Measurements from ENCODE around the gene SH2D5.

DNA sequence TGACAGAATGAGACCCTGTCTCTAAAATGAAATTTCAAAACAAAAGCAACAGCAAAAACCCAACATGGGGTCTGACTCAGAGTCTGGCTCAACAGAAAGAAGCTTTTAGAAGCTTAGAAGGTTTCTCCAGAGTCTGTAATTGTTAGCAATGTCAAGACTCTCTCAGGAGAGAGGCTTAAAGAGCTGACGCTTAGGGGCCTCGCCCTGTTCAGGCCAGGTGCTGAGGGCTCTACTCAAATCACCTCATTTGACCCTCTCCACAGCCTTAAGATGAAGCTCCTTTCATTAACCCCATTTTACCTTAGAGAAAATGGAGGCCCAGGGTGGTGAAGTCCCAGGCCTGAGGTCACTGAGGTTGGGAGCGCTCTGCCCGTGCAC is 9.4 kb downstream of the SH2D5 start:
- TF ChIP-seq, protein P1, sequence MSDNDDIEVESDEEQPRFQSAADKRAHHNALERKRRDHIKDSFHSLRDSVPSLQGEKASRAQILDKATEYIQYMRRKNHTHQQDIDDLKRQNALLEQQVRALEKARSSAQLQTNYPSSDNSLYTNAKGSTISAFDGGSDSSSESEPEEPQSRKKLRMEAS (IDR thresholded peaks at IDR 0.05): no peak
- TF ChIP-seq CEBPB (IDR thresholded peaks at IDR 0.05) (no peak), TEAD4 (IDR thresholded peaks at IDR 0.05) (no peak), EP300 (IDR thresholded peaks at IDR 0.05; ENCODE audit: borderline replicate concordance) (no peak), FOXM1 (IDR thresholded peaks at IDR 0.05; ENCODE audit: borderline replicate concordance, low read depth) (no peak), RAD21 (IDR thresholded peaks at IDR 0.05; ENCODE audit: low read depth) (no peak)

All from Ishikawa (cell line).